Activated CD8-positive, alpha-beta memory T cell treated with anti-CD3 and anti-CD28 coated beads, Interleukin-2, amount 50 U/mL, for 1 hour (primary cell): ENCODE measurements around the gene NUP133.
"Not testable (repeated sequence)": the region's sequence is repeated elsewhere in the genome, so short reads cannot be mapped to it uniquely, and the experiment has no call there.

Experiments
- DNase-seq: peaks from one replicate; pipeline ENCODE4 v3.0.0-alpha.2; 2020; ENCODE audit errors: extremely low read depth

The NUP133 gene

DNA sequence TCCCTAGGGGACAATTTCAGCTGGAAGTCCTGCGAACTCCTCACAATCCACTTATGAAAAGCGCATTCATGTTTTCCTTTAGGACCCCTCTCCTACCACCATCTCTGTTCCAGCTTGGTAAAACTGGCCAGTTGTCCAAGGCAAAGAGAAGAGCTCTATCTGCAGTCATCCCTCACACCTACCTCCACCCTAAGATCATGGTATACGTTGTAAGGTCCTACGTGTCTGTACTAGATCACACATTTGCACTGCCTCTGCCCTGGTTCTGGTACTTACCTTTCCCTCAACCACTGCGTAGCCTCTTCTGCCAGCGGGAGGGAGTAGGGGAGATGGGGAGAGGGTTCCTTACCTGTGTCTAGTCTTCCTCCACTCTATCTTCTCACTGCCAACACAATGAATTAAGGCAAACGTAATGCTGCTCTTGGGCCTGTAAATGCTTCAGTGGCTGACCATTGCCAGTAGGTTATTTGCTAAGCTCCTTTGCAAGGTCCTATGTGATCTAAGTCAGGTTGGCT, 739 bp upstream of the NUP133 start:
- no peak for DNase-seq

DNA sequence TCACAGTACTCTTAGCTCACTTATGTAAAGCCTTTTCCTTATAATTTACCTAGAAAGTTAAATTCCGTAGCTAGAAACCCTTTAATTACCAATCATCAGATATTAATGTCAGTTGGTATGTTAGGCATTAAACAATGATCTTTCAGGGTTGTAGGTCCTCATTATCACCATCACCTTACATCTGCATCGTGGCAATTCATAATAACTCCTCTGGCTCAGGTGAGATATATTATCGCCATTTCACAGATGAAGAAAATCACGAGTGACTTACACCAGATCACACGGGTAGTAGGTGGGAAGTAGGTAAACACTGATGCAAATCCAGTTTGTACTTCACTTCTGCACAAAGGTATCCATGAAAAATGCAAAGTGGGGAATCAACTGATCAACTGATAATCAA, 639 bp downstream of the NUP133 start:
- no peak for DNase-seq

DNA sequence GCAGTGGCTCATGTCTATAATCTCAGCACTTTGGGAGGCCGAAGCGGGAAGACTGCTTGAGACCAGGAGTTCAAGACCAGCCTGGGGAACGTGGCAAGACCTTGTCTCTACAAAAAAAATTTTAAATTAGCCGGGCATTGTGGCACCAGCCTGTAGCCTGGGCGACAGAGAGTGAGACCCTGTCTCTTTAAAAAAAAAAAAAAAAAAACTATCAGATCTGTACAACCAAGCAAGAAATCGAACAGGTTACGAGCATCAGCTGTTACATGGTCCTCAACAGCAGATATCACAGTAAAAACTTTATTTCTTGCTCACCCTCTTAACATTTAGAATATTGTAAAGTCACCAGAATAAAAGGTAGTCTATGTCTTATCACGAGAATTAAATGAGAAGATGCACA, 1.5 kb downstream of the NUP133 start:
- DNase-seq, result no peak

DNA sequence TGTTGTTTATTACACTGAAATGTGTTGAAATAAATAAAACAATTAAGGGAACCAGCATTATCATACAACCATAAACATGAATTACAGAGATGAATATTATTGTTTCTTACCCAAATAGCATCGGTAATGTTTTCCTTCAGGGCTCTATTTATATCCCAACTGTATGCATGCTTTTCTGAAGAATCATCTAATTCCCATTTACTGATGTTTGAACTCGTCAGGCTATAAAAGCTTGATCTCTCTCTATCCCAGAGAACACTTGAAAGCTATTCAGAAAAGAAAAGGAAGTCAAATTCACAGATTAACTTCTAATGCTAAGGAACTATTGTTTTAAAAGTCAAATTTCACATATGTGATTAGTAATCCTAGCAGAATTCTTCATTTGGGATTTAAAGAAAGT, 12.4 kb downstream of the NUP133 start:
- no peak for DNase-seq

DNA sequence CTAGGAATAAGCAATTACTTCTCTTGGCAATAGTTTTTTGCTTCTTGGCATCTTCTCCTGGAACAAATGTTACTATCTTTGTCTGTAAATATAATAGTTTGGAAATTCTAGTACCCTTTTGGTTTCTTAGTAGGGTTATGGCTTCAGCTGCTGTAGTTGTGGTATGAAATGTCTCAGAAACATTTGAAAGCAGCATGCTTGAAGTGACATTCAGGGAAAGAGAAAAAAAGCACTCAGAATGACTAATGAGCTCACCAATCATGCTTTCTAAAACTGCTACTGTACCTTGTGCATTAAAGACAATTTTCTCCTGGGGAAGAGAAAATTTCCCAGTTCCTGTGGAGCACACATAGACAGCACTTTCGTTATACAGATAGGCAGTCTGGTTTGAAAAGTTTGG, 21.0 kb downstream of the NUP133 start:
- no peak for DNase-seq

DNA sequence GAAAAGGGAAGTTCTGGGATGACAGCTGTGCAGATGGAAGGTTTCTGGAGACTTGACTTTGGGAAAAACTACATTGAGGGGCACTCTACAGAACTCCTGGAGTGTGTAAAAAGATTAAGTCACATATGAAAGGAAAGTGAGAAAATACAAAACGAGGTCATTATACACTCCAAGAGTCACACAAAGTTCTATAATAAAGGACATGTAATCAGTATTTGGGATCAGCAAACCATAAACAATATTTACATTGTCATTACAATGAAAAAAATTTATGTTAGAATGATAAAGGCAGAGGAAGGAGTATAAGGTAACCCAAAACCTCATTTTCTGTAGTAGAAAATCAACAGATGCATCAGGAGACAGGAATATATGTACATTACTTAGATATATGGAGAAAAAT, 22.8 kb downstream of the NUP133 start:
- no peak for DNase-seq

DNA sequence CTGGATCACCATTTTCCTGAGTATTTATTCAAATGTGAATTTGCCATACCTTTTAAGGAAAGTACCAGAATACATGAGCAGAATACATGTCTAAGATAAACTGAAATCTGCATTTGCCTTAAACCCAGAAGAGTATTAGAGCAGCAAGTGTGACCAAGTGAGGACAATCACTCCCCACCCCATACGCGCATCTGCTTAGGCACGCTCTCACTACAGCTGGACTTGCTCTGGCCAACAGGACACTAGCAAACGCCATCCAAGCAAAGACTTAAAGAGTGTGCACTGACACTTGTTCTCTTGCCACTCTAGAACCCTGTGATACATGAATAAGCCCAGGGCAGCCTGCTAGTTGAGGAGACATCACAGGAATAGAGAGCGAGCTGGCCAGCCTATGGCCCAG, 25.6 kb downstream of the NUP133 start:
- DNase-seq, result no peak

DNA sequence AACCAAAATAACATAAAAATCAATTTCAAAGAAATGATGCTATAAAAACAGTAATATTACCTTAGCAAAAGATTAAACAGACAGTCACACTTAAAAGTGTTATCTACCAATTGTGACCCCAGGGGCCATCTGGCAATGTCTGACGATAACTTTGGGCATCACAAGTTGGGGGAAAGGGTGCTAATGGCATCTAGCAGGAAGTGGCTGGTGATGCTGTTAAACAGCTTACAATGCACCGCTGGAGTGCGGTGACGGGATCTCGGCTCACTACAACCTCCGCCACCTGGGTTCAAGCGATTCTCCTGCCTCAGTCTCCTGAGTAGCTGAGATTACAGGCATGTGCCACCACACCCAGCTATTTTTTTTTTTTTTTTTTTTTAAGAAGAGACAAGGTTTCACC, 27.6 kb downstream of the NUP133 start:
- no peak for DNase-seq

DNA sequence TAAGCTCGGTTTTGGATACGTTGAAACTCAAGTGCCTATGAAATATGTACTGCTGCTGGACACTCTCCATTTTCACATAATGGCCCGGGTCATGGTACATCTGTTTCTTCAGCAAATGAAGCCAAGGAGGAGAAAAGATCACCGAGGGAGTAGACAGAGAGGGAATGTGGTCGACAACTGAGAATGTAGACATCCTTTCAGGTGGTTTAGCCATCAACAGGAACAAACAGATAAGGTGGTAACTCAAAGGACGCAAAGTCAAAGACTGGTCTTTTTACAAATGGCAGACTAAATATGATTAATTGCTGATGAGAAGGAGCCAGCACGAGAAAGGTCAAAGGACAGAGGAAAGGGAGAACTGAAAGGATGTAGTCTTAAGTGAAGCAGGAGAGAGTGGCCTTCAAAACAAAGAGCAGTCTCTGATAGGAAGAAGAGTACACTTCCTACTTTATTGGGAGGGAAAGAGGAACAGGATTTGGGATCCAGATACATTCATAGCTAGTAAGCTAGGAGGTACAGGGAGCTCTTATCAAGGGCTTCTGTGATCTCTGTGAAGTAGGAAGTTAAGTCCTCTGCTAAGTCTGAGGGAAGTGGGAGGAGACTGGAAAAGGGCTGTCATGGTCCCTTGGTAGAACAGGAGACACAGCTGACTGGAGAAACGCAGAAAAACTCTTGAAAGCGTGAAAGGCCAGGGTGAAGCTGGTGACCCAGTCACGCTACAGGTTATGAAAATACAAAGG, 28.3 kb downstream of the NUP133 start:
- no peak for DNase-seq

DNA sequence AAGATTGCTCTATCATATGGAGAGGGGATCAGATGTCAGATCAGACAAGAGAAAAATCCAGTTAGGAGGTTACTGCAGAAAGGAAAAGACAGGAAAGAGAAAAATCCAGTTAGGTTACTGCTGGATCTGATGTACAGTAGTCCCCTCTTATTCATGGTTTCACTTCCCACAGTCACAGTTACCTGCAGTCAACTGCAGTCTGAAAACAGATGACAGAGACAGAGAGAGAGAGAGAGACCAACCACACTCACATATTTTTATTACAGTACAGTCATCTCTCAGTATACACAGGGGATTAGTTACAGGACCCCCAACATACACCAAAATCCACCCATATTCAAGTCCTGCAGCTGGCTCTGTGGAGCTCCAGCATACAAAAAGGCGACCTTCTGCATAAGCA, 29.3 kb downstream of the NUP133 start:
- DNase-seq, result no peak

DNA sequence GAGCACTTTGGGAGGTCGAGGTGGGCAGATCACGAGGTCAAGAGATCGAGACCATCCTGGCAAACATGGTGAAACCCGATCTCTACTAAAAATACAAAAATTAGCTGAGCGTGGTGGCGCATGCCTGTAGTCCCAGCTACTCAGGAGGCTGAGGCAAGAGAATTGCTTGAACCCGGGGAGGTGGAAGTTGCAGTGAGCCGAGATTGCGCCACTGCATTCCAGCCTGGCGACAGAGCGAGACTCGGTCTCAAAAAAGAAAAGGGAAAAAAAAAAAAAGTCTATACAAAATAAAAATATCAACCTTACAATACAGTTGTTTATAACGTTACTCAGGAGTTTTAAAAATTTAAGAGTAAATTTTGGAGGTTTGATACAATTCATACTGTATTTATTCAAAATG, 32.3 kb downstream of the NUP133 start:
- not testable (repeated sequence) for DNase-seq

DNA sequence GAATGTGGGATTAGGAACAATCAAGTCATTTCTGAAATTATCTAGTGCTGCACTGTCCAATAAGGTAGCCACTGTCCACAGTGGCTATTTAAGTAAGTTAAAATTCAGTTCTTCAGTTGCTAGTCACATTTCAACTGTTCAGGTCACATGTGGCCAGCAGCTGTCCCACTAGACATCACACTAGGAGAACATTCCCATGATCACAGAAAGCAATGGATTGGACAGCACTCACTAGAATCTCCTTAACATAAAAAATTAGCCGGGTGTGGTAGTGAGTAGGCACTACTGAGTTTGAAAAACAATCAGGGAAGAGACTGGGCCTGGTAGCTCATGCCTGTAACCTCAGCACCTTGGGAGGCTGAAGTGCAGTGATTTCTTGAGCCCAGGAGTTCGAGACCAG, 33.6 kb downstream of the NUP133 start:
- DNase-seq, result no peak

DNA sequence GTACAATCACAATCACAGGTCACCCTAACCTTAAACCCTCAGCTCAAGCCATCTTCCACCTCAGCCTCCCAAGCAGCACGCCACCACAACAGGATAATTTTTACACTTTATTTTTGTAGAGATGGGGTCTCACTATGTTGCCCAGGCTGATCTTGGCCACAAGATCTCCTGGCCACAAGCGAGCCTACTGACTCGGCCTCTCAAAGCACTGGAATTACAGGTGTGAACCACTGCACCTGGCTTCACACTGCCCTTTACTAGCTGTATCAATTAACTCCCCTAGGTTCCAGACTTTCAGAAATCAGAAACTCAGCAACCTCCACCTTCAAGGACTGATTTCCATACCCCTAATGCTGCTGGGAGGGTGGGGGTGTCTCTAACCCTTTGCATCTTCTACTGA, 37.0 kb downstream of the NUP133 start:
- DNase-seq, result no peak

DNA sequence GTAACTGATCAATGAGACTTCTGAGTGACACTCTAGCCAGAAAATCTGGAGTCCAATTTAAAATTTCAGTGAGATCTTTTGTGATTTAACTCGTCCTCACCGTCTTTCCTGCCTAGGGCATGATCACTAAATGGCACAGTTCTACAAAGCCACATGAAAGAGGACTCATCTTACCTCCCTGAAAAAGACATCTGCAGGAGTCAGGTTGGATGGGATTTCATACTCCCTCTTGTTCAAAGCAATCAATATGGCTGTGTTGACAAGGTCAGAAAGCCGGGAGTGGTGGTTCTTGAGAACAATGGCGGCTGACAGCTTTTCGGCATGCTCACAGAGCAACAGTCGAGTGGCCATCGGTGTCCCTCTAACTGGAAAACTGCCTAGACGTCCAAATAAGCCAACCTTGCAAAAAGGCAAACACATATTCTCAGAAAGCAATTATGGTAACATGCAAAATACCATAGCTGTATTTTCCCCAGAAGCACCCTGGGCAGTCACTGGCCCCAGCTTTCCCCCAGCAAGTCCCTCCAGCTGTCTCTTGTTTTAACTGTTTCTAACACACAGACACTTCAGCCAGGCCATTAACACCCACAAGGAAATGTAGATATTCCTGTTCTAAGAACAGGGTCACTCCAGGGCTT, 37.6 kb downstream of the NUP133 start:
- no peak for DNase-seq

DNA sequence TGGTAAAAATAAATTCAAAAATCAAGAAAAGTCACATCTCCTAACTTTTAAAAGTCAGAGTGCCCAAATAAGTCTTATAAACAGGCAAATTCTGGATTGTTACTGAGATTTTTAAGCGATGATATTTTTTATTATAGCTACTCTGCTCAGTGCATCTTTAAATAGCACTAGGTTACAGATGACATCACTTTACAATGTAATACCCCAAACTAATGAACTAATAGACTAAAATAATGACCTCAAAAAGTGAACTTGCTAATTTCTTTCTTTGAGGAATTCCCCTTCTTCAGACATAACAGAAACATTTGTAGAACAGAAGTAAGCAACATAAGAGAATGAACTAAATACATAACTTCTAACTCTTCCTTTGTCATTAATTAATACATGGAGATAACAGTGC, 41.3 kb downstream of the NUP133 start:
- no peak for DNase-seq

DNA sequence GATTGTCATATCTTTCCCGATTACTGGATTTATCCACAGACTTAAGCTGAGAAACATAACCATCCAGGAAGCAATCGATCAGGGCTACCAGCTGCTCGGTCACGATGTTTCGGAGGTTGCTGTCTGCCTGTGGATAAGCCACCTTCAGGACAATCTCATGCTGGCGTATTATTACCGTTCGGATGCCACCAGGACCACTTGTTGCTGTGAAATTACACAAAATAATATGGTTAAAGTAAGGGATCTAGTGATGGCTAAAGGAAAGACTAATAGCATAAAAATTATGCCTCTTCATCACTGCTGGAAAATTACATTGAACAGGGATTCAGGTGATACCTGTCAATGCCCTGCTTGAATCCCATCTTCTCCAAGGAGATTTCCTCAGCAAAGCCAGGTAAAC, 43.5 kb downstream of the NUP133 start:
- no peak for DNase-seq

DNA sequence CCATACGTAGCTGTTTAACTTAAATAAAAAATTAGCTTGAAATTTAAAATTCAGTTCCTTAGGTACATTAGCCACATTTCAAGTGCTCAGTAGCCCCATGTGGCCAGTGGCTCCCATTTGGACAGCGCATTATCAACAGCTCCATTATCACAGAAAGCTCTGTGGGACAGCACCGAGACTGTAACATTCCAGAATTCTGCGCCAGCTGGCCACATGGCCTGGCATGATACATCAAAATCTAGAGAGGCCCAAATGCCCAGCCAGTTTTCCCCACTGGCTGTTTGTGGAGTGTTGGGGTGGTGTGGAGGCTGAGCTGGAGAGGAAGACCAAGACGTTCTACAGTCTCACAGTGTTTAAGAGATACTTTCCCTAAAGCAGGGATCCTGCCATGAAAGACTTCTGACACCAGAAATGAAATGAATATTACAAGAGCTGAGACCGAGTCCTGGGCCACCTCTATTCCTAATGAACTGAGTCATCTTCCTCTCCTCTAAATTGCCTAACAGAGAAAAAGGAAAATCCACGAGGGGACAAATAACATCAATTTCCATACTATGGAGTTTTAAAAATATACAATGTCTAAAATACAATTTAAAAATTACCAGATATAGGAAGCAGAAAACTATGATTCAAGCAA, 47.0 kb downstream of the NUP133 start:
- DNase-seq, result no peak

DNA sequence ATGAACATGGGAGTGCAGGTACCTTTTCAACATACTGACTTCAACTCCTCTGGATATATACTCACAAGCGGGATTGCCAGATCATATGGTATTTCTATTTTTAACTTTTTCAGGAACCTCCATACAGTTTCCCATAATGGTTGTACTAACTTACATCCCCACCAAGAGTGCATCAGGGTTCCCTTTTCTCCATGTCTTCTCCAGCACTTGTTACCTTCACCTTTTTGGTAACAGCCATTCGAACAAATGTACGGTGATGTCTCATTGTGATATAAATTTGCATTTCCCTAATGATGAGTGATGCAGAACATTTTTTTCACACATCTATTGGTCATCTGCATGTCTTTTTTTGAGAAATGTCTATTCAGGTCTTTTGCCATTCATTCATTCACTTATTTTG, 48.3 kb downstream of the NUP133 start:
- DNase-seq, result no peak

DNA sequence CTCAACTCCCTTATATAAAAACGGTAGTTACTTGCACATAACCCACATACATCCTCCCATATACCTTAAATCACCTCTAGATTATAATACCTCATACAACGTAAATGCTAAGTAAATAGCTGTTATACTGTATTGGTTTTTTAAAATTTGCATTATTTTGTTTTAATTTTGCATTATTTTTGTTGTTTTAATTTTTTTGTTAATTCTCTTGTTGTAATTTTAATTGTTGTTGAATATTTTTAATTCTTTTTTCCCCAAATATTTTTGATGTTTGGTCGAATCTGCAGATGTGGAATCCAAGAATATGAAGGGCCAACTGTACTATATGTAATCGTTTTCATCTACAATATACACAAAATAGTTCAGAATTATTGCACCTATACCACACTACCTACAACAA, 50.7 kb downstream of the NUP133 start:
- DNase-seq, result no peak

DNA sequence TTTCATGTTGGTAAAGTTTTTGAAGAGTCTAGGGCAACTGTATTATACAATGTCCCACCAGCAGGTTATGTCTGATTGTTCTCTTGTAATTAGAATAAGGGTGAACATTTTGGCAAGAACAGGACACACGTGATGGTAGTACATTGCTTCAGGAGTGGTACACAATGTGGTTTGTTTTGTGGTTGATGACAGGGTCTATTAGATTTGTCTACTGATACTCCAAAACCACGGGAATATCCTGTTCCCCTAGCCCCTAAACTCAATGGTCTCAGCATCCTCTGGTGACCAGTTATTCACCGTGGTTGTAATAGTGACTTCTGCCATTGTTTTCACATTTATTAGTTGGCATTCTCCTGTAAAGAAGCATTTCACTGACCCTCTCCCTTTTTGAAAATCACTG, 52.1 kb downstream of the NUP133 start:
- DNase-seq, result no peak

DNA sequence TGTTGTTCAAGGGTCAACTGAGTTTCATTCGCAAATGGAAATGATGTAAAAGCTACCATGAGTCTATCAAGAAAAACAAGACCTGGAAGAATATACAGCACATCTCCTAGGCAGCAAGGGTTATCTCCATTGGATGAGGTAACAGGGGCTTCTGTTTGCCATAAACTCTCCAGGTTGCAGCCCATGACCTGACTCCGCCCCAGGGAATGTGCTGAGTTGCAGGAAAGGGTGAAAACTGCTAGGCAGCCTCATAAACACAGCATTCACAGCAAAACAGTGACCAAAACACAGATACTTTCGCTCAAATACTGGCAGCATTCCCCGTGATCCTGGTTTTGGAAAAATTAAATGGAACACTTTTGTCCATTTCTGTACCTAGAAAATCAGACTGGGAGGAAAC, 54.1 kb downstream of the NUP133 start:
- no peak for DNase-seq

DNA sequence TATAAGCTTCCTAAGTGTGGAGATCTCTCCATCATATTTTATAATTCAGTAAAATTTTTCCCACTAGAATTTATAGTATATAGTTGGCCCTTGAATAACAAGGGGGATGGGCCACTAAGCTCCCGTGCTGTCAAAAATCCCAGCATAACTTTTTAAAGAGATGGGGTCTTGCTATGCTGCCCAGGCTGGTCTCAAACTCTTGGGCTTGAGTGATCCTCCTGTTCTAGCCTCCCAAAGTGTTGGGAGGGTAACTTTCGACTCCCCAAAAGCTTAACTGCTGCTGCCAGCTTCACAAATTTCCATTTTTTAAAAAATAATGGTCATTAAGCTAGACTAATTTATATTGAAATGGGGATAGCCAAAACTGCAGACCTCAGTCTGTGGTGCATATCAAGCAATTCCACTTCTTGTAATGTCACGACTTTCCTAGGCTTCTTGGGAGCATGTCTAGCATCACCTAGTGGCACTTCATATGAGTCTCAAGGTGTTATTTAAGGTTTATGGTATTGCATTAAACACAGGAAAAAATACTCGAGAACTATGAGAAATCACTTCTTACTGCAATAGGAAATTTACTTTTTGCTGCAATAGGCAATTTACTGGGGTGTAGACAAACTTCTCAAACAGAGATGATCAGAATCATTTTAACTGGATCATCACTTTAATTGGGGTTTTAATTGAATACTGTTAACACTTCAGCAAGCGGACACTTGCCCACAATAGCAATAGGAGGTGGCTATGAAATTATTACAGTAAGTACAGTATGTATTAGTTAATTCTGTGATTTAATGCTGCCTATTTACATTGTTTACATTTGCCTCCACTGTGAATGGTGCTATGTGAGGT, 55.0 kb downstream of the NUP133 start:
- DNase-seq, result no peak
